K562 (cell line): ENCODE measurements around the gene VAT1L. TPM values are rescaled to one million over a fixed set of nuclear protein-coding genes. Genes with fewer than 3 reads are reported as not detected.

Experiments used
- HLTF ChIP-seq: fragments of 450-650 bp; IDR thresholded peaks from 2 replicates; pipeline ENCODE4 v1.6.1; 2016
- KAT7 ChIP-seq: sonication (generic); formaldehyde crosslinking; IDR thresholded peaks from 2 replicates; pipeline ENCODE4 v1.8.0; 2022; ENCODE audit warnings: missing genetic modification reagents, mild to moderate bottlenecking, borderline replicate concordance
- SPI1 ChIP-seq: IDR thresholded peaks from 2 replicates; pipeline ENCODE4 v1.6.1; 2011; ENCODE audit warnings: low read depth, low read length, control low read depth, borderline replicate concordance
- ZNF668 ChIP-seq: fragments of 250-450 bp; sonication (Bioruptor Pico); IDR thresholded peaks from 2 replicates; pipeline ENCODE4 v1.8.0; 2022; ENCODE audit warnings: mild to moderate bottlenecking, inconsistent platforms
- polyA plus RNA-seq, 8 experiments: library from polyadenylated mRNA; depleted of rRNA in 4 of 8; stranded (reverse) in 5 of 8; unstranded in 3 of 8; fragments of >200 nt; fragmentation: Nextera tagmentation in 2 of 8; fragmentation: Illumina TruSeq in 1 of 8; extraction: Ambion mirVana in 2 of 8; extraction: Trizol in 1 of 8; gene quantifications; 2 replicates each; pipeline versions ENCODE4 v1.2.1 to v1.2.3, GENCODE V29; 2011 to 2014; ENCODE audit warnings: inconsistent platforms in 1 of 8, missing spikeins in 1 of 8
- total RNA-seq, 7 experiments: library from RNA; depleted of rRNA in 6 of 7; stranded (reverse); fragments of >200 nt in 6 of 7; fragmentation: Illumina TruSeq in 2 of 7; extraction: Trizol in 2 of 7; gene quantifications; 2 replicates each; pipeline versions ENCODE4 v1.2.1 to v1.2.3, GENCODE V29; 2011 to 2021; ENCODE audit warnings: low replicate concordance in 1 of 7
- TF ChIP-seq, protein P1 (sequence below), 2 experiments: fragments of 450-650 bp; formaldehyde crosslinking in 1 of 2; IDR thresholded peaks; 2 replicates each; pipeline versions ENCODE4 v1.4.0 to v1.6.1; 2014 to 2020; ENCODE audit warnings: mild to moderate bottlenecking in 2 of 2, borderline replicate concordance in 1 of 2, low read depth in 1 of 2
- TF ChIP-seq, protein P2 (sequence below): fragments of 450-650 bp; IDR thresholded peaks from 2 replicates; pipeline ENCODE4 v1.6.1; 2016; ENCODE audit warnings: borderline replicate concordance
- TF ChIP-seq, protein P3 (sequence below): fragments of 450-650 bp; IDR thresholded peaks from 2 replicates; pipeline ENCODE4 v1.6.1; 2016; ENCODE audit warnings: antibody characterized with exemption

The VAT1L gene
- total and polyA plus RNA-seq, 9 of the 15 experiments (the other 6 are each of a cell fraction or from before 2014, with no cell fraction given): 0.01 TPM; not detected in 8

DNA sequence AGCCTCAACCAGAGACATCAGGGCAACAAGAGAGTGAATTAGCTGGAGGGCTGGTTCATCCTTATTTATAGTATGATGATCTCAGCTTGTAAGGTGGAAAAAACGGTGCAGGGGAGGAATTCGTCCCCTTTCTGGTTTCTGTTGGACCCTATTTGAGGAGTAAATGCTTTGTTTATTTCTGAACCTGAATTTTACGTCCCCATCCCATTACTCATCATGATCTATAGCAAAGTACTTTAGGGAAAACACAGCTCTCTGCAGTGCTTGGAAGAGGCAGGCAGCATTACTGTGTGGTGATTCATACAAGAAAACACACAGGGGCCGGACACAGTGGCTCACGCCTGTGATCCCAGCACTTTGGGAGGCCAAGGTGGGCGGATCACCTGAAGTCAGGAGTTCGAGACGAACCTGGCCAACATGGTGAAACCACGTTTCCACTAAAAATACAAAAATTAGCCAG is 8.0 kb upstream of the VAT1L start (continued):
- TF ChIP-seq, protein P1, sequence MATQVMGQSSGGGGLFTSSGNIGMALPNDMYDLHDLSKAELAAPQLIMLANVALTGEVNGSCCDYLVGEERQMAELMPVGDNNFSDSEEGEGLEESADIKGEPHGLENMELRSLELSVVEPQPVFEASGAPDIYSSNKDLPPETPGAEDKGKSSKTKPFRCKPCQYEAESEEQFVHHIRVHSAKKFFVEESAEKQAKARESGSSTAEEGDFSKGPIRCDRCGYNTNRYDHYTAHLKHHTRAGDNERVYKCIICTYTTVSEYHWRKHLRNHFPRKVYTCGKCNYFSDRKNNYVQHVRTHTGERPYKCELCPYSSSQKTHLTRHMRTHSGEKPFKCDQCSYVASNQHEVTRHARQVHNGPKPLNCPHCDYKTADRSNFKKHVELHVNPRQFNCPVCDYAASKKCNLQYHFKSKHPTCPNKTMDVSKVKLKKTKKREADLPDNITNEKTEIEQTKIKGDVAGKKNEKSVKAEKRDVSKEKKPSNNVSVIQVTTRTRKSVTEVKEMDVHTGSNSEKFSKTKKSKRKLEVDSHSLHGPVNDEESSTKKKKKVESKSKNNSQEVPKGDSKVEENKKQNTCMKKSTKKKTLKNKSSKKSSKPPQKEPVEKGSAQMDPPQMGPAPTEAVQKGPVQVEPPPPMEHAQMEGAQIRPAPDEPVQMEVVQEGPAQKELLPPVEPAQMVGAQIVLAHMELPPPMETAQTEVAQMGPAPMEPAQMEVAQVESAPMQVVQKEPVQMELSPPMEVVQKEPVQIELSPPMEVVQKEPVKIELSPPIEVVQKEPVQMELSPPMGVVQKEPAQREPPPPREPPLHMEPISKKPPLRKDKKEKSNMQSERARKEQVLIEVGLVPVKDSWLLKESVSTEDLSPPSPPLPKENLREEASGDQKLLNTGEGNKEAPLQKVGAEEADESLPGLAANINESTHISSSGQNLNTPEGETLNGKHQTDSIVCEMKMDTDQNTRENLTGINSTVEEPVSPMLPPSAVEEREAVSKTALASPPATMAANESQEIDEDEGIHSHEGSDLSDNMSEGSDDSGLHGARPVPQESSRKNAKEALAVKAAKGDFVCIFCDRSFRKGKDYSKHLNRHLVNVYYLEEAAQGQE (IDR thresholded peaks at IDR 0.05; ENCODE audit: borderline replicate concordance): no peak
- TF ChIP-seq, protein P1 (CRISPR knock-in tag; IDR thresholded peaks at IDR 0.05; ENCODE audit: low read depth): no peak
- no peak for TF ChIP-seq HLTF
- TF ChIP-seq, protein P2, sequence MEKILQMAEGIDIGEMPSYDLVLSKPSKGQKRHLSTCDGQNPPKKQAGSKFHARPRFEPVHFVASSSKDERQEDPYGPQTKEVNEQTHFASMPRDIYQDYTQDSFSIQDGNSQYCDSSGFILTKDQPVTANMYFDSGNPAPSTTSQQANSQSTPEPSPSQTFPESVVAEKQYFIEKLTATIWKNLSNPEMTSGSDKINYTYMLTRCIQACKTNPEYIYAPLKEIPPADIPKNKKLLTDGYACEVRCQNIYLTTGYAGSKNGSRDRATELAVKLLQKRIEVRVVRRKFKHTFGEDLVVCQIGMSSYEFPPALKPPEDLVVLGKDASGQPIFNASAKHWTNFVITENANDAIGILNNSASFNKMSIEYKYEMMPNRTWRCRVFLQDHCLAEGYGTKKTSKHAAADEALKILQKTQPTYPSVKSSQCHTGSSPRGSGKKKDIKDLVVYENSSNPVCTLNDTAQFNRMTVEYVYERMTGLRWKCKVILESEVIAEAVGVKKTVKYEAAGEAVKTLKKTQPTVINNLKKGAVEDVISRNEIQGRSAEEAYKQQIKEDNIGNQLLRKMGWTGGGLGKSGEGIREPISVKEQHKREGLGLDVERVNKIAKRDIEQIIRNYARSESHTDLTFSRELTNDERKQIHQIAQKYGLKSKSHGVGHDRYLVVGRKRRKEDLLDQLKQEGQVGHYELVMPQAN: no peak
- no peak for TF ChIP-seq SPI1
- TF ChIP-seq KAT7 (CRISPR knock-in tag): no peak
- no peak for TF ChIP-seq ZNF668
- TF ChIP-seq, protein P3, sequence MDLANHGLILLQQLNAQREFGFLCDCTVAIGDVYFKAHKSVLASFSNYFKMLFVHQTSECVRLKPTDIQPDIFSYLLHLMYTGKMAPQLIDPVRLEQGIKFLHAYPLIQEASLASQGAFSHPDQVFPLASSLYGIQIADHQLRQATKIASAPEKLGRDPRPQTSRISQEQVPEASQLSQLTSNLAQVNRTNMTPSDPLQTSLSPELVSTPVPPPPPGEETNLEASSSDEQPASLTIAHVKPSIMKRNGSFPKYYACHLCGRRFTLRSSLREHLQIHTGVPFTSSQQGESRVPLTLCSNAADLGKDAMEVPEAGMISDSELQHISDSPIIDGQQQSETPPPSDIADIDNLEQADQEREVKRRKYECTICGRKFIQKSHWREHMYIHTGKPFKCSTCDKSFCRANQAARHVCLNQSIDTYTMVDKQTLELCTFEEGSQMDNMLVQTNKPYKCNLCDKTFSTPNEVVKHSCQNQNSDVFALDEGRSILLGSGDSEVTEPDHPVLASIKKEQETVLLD: no peak
- TF ChIP-seq, all 486 proteins: peak for 0
